ENCODE results near the gene PLPP4. TPM values are rescaled to one million over a fixed set of nuclear protein-coding genes. Genes with fewer than 3 reads are reported as not detected.

PLPP4 gene
- total RNA-seq, 1 experiment from 2014 or later, result 1.3 TPM

- Mint-ChIP-seq H3K36me3 (ENCODE audit: insufficient read depth, unreplicated experiment) (peaks cover 7% of the 10 kb centered on the region), H3K27ac (ENCODE audit: low read depth, unreplicated experiment) (no peak overlapping the region), H3K9me3 (ENCODE audit: unreplicated experiment) (no peaks in the 10 kb centered on the region), H3K4me3 (ENCODE audit: unreplicated experiment) (no peak overlapping the region), H3K27me3 (ENCODE audit: insufficient read depth, unreplicated experiment) (peaks cover 46% of the 10 kb centered on the region), H3K4me1 (ENCODE audit: insufficient read depth, unreplicated experiment) (no peaks in the 10 kb centered on the region)
- TF ChIP-seq, protein P1, sequence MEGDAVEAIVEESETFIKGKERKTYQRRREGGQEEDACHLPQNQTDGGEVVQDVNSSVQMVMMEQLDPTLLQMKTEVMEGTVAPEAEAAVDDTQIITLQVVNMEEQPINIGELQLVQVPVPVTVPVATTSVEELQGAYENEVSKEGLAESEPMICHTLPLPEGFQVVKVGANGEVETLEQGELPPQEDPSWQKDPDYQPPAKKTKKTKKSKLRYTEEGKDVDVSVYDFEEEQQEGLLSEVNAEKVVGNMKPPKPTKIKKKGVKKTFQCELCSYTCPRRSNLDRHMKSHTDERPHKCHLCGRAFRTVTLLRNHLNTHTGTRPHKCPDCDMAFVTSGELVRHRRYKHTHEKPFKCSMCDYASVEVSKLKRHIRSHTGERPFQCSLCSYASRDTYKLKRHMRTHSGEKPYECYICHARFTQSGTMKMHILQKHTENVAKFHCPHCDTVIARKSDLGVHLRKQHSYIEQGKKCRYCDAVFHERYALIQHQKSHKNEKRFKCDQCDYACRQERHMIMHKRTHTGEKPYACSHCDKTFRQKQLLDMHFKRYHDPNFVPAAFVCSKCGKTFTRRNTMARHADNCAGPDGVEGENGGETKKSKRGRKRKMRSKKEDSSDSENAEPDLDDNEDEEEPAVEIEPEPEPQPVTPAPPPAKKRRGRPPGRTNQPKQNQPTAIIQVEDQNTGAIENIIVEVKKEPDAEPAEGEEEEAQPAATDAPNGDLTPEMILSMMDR (IDR thresholded peaks at IDR 0.05; ENCODE audit: unreplicated experiment), result no peak
- intact Hi-C loops (cut with micrococcal nuclease), result no loop called here
- ChIA-PET POLR2A (no interaction called here), CTCF (interaction anchor here (0.6 to 1.8 kb wide), 2 partner anchors 32 to 53 kb away, joined by 4 to 7 read pairs; no protein-coding TSS in a partner anchor)
- DNase-seq (ENCODE audit: unreplicated experiment), result no peak
- BruUV-seq (replicated peaks), result no TSS peak
Observed at GRCh38 chr10:120455004-120455403, 2.0 kb upstream of the PLPP4 start.

DNA sequence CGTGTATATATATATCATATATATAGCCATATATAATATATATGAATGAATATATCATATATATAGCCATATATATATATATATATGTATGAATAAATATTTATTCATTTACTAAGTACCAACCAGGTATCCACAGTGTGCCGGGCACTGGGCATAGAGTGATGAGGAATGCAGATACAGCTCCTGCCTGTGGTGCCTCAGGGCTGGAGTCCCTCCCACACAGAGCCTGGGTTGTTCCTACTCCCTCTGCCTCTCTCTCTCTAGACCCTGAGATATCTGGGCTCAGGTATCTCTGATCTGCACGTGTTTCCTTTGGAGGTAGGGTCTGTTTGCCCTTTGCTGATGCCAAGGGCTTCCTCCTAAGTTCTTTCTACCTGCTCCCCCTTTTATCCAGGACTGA is 1.4 kb upstream of the PLPP4 start:
- BruUV-seq (replicated peaks), result no TSS peak
- POLR2A ChIA-PET, result no interaction called here
- H3K36me3 Mint-ChIP-seq (ENCODE audit: insufficient read depth, unreplicated experiment), result peaks cover 7% of the 10 kb centered on the region
- no peaks in the 10 kb centered on the region for H3K9me3 Mint-ChIP-seq (ENCODE audit: unreplicated experiment)
- no peak overlapping the region for H3K4me3 Mint-ChIP-seq (ENCODE audit: unreplicated experiment)
- DNase-seq (ENCODE audit: unreplicated experiment), result no peak
- no peak overlapping the region for H3K27ac Mint-ChIP-seq (ENCODE audit: low read depth, unreplicated experiment)
- CTCF ChIA-PET, result interaction anchor here (0.6 to 1.8 kb wide), 2 partner anchors 32 to 53 kb away, joined by 4 to 7 read pairs; no protein-coding TSS in a partner anchor
- intact Hi-C loops (cut with micrococcal nuclease), result no loop called here
- no peaks in the 10 kb centered on the region for H3K4me1 Mint-ChIP-seq (ENCODE audit: insufficient read depth, unreplicated experiment)
- TF ChIP-seq, protein P1 (IDR thresholded peaks at IDR 0.05; ENCODE audit: unreplicated experiment), result no peak
- peaks cover 46% of the 10 kb centered on the region for H3K27me3 Mint-ChIP-seq (ENCODE audit: insufficient read depth, unreplicated experiment)

DNA sequence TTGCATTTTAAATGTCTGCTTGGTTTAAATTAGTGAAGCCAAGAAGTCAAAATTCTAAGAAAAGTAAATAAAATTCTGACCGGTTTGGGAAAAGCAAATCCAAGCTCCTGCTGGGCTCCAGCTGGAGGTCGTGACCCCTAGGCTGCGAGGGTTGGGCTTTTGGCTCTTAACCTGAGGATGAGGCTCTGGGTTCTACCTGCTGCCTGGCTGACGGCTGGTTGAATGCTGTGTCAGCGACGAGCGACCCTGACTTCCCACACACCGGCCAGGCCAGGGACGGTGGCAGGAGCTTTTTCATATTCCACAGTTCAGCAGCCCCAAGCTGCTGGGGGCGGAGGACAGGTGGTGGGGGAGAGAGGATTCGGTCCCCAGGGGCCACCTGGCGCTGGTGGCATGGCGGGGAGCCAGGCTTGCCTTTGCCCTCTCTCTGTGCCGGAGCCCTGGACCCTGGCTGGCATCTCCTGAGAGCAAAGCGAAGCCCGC is 843 bp upstream of the PLPP4 start:
- CTCF ChIA-PET, result interaction anchor here (1.8 kb wide), 1 partner anchor 33 kb away, joined by 7 read pairs; no protein-coding TSS in a partner anchor
- Mint-ChIP-seq H3K4me1 (ENCODE audit: insufficient read depth, unreplicated experiment) (peaks cover 6% of the 10 kb centered on the region), H3K27ac (ENCODE audit: low read depth, unreplicated experiment) (no peak overlapping the region), H3K36me3 (ENCODE audit: insufficient read depth, unreplicated experiment) (peaks cover 7% of the 10 kb centered on the region), H3K4me3 (ENCODE audit: unreplicated experiment) (peak overlapping the region; percentile 79), H3K9me3 (ENCODE audit: unreplicated experiment) (no peaks in the 10 kb centered on the region), H3K27me3 (ENCODE audit: insufficient read depth, unreplicated experiment) (peaks cover 46% of the 10 kb centered on the region)
- POLR2A ChIA-PET, result no interaction called here
- TF ChIP-seq, protein P1 (IDR thresholded peaks at IDR 0.05; ENCODE audit: unreplicated experiment), result no peak
- no peak for DNase-seq (ENCODE audit: unreplicated experiment)
- intact Hi-C loops (cut with micrococcal nuclease), result no loop called here
- no TSS peak for BruUV-seq (replicated peaks)

GRCh38 chr10:120457431-120458172 is 575 bp downstream of the PLPP4 start:
- Mint-ChIP-seq H3K9me3 (ENCODE audit: unreplicated experiment) (no peaks in the 10 kb centered on the region), H3K27me3 (ENCODE audit: insufficient read depth, unreplicated experiment) (peaks cover 40% of the 10 kb centered on the region), H3K27ac (ENCODE audit: low read depth, unreplicated experiment) (no peak overlapping the region), H3K36me3 (ENCODE audit: insufficient read depth, unreplicated experiment) (peaks cover 7% of the 10 kb centered on the region), H3K4me3 (ENCODE audit: unreplicated experiment) (peak overlapping the region; percentile 56), H3K4me1 (ENCODE audit: insufficient read depth, unreplicated experiment) (peaks cover 6% of the 10 kb centered on the region)
- ChIA-PET POLR2A (no interaction called here), CTCF (no interaction called here)
- BruUV-seq (replicated peaks), result no TSS peak
- no peak for DNase-seq (ENCODE audit: unreplicated experiment)
- intact Hi-C loops (cut with micrococcal nuclease), result no loop called here
- TF ChIP-seq, protein P1 (IDR thresholded peaks at IDR 0.05; ENCODE audit: unreplicated experiment), result no peak

Measured in MCF 10A (cell line).